OCI-LY7 (cell line): ENCODE results near the gene CYP24A1. TPM values are rescaled to one million over a fixed set of nuclear protein-coding genes. Genes with fewer than 3 reads are reported as not detected.

Experiments
- BruUV-seq: library from RNA; stranded (reverse); fragments of 400-500 nt; replicated peaks from 2 replicates; lab custom pipeline; 2021; lab: Mats Ljungman, UMichigan
- CTCF ChIA-PET: fragments of 300-600 bp; sonication (Branson Sonifier 250); formaldehyde crosslinking; loops from one replicate; lab custom pipeline; 2022; ENCODE audit warnings: antibody characterized with exemption; ENCODE audit not compliant: unreplicated experiment; lab: Charles Lee
- POLR2A ChIA-PET: fragments of 300-600 bp; sonication (Branson Sonifier 250); formaldehyde crosslinking; loops from one replicate; lab custom pipeline; 2022; ENCODE audit warnings: antibody characterized with exemption; lab: Charles Lee
- DNase-seq: peaks from one replicate; pipeline ENCODE4 v3.0.0-alpha.2; 2015; ENCODE audit warnings: low spot score
- H2AFZ ChIP-seq: fragments of 200-600 bp; sonication (generic), shearing (Covaris generic); 2 replicates; pipeline ENCODE4 v1.6.1; 2014; ENCODE audit warnings: mild to moderate bottlenecking, antibody characterized with exemption, low read length, moderate library complexity
- H3K27ac ChIP-seq: fragments of 200-600 bp; sonication (generic); 2 replicates; pipeline ENCODE4 v1.5.1; 2014; ENCODE audit warnings: mixed run types, low read depth, mild to moderate bottlenecking, moderate library complexity, low read length, inconsistent platforms; ENCODE audit not compliant: poor library complexity, severe bottlenecking
- H3K36me3 ChIP-seq: fragments of 200-600 bp; sonication (generic); 2 replicates; pipeline ENCODE4 v1.6.1; 2014; ENCODE audit warnings: mild to moderate bottlenecking, antibody characterized with exemption, low read length, moderate library complexity, mixed read lengths; ENCODE audit not compliant: insufficient read depth
- H3K4me1 ChIP-seq: fragments of 200-600 bp; sonication (generic); 2 replicates; pipeline ENCODE4 v1.5.1; 2014; ENCODE audit warnings: mild to moderate bottlenecking, low read length; ENCODE audit not compliant: insufficient read depth, poor library complexity, severe bottlenecking
- H3K4me2 ChIP-seq: fragments of 200-600 bp; sonication (generic); 2 replicates; pipeline ENCODE4 v1.6.1; 2014; ENCODE audit warnings: mild to moderate bottlenecking, low read length
- H3K4me3 ChIP-seq: fragments of 200-600 bp; sonication (generic); 2 replicates; pipeline ENCODE4 v1.5.1; 2014; ENCODE audit warnings: mild to moderate bottlenecking, low read depth, low read length; ENCODE audit not compliant: poor library complexity, severe bottlenecking
- H3K79me2 ChIP-seq: fragments of 200-600 bp; sonication (generic); 2 replicates; pipeline ENCODE4 v1.6.1; 2016; ENCODE audit warnings: low read depth, mild to moderate bottlenecking, low read length, moderate library complexity, mixed read lengths; ENCODE audit not compliant: insufficient read depth
- H3K9me2 ChIP-seq: fragments of 200-600 bp; sonication (generic); 2 replicates; pipeline ENCODE4 v1.6.1; 2016; ENCODE audit warnings: mild to moderate bottlenecking, low read length, mixed read lengths; ENCODE audit not compliant: insufficient read depth
- H3K9me3 ChIP-seq: fragments of 200-600 bp; sonication (generic); 2 replicates; pipeline ENCODE4 v1.6.1; 2014; ENCODE audit warnings: mild to moderate bottlenecking, mixed run types, low read length, mixed read lengths
- H4K20me1 ChIP-seq: fragments of 200-600 bp; sonication (generic); 2 replicates; pipeline ENCODE4 v1.6.1; 2014; ENCODE audit warnings: mild to moderate bottlenecking, antibody characterized with exemption, low read length, moderate library complexity, mixed read lengths; ENCODE audit not compliant: insufficient read depth
- EZH2phosphoT487 ChIP-seq: fragments of 200-600 bp; sonication (generic); IDR thresholded peaks from 2 replicates; pipeline ENCODE4 v1.6.1; 2018; ENCODE audit warnings: low read depth, borderline replicate concordance, mild to moderate bottlenecking, mixed run types, antibody characterized with exemption, low read length, moderate library complexity, mixed read lengths
- intact Hi-C: fragments of 100-400 bp; cut with micrococcal nuclease; formaldehyde crosslinking; loops from one replicate; pipeline ENCODE4 v1.10.0; 2022; ENCODE audit not compliant: unreplicated experiment
- total RNA-seq, 2 experiments: library from RNA; depleted of rRNA in 1 of 2; stranded (reverse); fragments of >200 nt in 1 of 2; shearing (Covaris generic) in 1 of 2; gene quantifications; 2 replicates each; pipeline ENCODE4 v1.2.3, GENCODE V29; 2014 to 2022
- TF ChIP-seq, protein P1 (sequence below): fragments of 200-600 bp; sonication (generic); conservative IDR thresholded peaks from 2 replicates; pipeline ENCODE4 v1.5.1; 2014; ENCODE audit warnings: mild to moderate bottlenecking, antibody characterized with exemption, low read length, moderate library complexity, mixed read lengths

CYP24A1 gene
- total RNA-seq, 2 experiments from 2014 or later = not detected

GRCh38 chr20:54215157-54215789 is 41.5 kb upstream of the CYP24A1 start:
- intact Hi-C loops = loop anchor here (5.0 kb wide), 1 partner anchor 432 kb away; no protein-coding TSS in a partner anchor
- no peaks in the 10 kb centered on the region for H3K9me2 ChIP-seq
- no peak overlapping the region for H3K4me3 ChIP-seq
- no peak overlapping the region for H3K27ac ChIP-seq
- peaks cover 52% of the 10 kb centered on the region for H3K36me3 ChIP-seq
- no peak for DNase-seq
- H3K79me2 ChIP-seq = peaks cover 4% of the 10 kb centered on the region
- no peak overlapping the region for H2AFZ ChIP-seq
- no peaks in the 10 kb centered on the region for H3K9me3 ChIP-seq
- TF ChIP-seq, protein P1, sequence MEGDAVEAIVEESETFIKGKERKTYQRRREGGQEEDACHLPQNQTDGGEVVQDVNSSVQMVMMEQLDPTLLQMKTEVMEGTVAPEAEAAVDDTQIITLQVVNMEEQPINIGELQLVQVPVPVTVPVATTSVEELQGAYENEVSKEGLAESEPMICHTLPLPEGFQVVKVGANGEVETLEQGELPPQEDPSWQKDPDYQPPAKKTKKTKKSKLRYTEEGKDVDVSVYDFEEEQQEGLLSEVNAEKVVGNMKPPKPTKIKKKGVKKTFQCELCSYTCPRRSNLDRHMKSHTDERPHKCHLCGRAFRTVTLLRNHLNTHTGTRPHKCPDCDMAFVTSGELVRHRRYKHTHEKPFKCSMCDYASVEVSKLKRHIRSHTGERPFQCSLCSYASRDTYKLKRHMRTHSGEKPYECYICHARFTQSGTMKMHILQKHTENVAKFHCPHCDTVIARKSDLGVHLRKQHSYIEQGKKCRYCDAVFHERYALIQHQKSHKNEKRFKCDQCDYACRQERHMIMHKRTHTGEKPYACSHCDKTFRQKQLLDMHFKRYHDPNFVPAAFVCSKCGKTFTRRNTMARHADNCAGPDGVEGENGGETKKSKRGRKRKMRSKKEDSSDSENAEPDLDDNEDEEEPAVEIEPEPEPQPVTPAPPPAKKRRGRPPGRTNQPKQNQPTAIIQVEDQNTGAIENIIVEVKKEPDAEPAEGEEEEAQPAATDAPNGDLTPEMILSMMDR = no peak
- no peak for TF ChIP-seq EZH2phosphoT487
- POLR2A ChIA-PET = interaction anchor here (0.5 kb wide), 2 partner anchors 717 to 1466 kb away, joined by 3 to 4 read pairs; no protein-coding TSS in a partner anchor
- H3K4me1 ChIP-seq = no peaks in the 10 kb centered on the region
- H4K20me1 ChIP-seq = no peaks in the 10 kb centered on the region; the same call in 1 of the 2 replicates
- no peak overlapping the region for H3K4me2 ChIP-seq
- CTCF ChIA-PET = no interaction called here
- BruUV-seq = no TSS peak

DNA sequence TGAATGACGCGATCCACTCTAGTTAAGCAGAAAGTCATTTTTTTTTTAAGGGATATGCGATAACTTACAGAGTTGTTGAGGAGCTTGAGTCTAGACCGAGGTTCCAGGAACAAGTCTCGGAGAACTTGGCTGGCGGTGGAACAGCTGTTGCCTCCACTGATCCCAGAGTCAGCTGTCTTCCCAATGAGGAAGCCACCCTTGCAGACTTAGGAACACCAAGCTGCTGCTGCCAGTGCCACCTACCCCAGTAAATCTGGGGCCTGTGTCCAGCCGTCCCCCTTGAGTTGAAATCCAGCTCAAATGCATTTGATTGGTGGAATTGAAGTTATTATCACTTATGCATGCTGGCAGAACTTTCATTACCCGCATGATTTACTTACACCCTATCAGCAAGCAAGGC is 40.8 kb upstream of the CYP24A1 start:
- intact Hi-C loops = no loop called here
- Histone ChIP-seq H3K79me2 (peaks cover 10% of the 10 kb centered on the region), H2AFZ (no peak overlapping the region), H3K9me3 (no peaks in the 10 kb centered on the region), H3K36me3 (peaks cover 52% of the 10 kb centered on the region), H3K27ac (no peak overlapping the region), H3K4me2 (no peak overlapping the region), H3K9me2 (no peaks in the 10 kb centered on the region), H3K4me3 (no peak overlapping the region), H3K4me1 (no peaks in the 10 kb centered on the region), H4K20me1 (no peaks in the 10 kb centered on the region; the same call in 1 of the 2 replicates)
- no TSS peak for BruUV-seq
- TF ChIP-seq, protein P1 = no peak
- TF ChIP-seq EZH2phosphoT487 = no peak
- CTCF ChIA-PET = no interaction called here
- POLR2A ChIA-PET = interaction anchor here (0.5 to 1.3 kb wide), 3 partner anchors 9 to 1465 kb away, joined by 3 to 4 read pairs (median 4); no protein-coding TSS in a partner anchor
- no peak for DNase-seq

- intact Hi-C loops = no loop called here
- DNase-seq = no peak
- ChIA-PET CTCF (interaction anchor here (0.8 kb wide), 1 partner anchor 13 kb away, joined by 3 read pairs; no protein-coding TSS in a partner anchor), POLR2A (interaction anchor here (0.8 to 1.5 kb wide), 4 partner anchors 11 to 42 kb away, joined by 3 to 4 read pairs (median 4); no protein-coding TSS in a partner anchor)
- H3K4me2 ChIP-seq = no peak overlapping the region
- no peak overlapping the region for H3K27ac ChIP-seq
- no peak overlapping the region for H3K4me3 ChIP-seq
- no peaks in the 10 kb centered on the region for H3K9me2 ChIP-seq
- H2AFZ ChIP-seq = no peak overlapping the region
- peaks cover 4% of the 10 kb centered on the region for H4K20me1 ChIP-seq
- no peaks in the 10 kb centered on the region for H3K9me3 ChIP-seq
- H3K79me2 ChIP-seq = peaks cover 23% of the 10 kb centered on the region
- H3K36me3 ChIP-seq = peaks cover 46% of the 10 kb centered on the region
- peaks cover 8% of the 10 kb centered on the region for H3K4me1 ChIP-seq
- BruUV-seq = no TSS peak
- TF ChIP-seq, protein P1 = no peak
- no peak for TF ChIP-seq EZH2phosphoT487
These were observed 39.1 kb upstream of the CYP24A1 start for GRCh38 chr20:54212871-54213270.
